Activated CD8-positive, alpha-beta T cell treated with anti-CD3 and anti-CD28 coated beads for 36 hours (primary cell): ENCODE results near the gene YWHAE. TPM values are rescaled to one million over a fixed set of nuclear protein-coding genes. Genes with fewer than 3 reads are reported as not detected.
A peak's percentile ranks its signal among the peaks of the same experiment; 100 is the strongest.

Experiments used
- ATAC-seq: fragments of 200-7000 bp; cut with Tn5 transposase; one replicate; pipeline ENCODE4 v1.10.0; 2021; ENCODE audit warnings: mild to moderate bottlenecking, moderate library complexity
- CTCF ChIA-PET: fragments of 350-600 bp; sonication (Branson Sonifier 250); formaldehyde crosslinking; loops from one replicate; lab custom pipeline; 2021; ENCODE audit warnings: antibody characterized with exemption; lab: Charles Lee
- POLR2A ChIA-PET: fragments of 350-600 bp; sonication (Branson Sonifier 250); formaldehyde crosslinking; loops from one replicate; lab custom pipeline; 2021; ENCODE audit warnings: antibody characterized with exemption; lab: Charles Lee
- DNase-seq: peaks from one replicate; pipeline ENCODE4 v3.0.0-alpha.2; 2020
- H3K27ac Mint-ChIP-seq: one replicate; pipeline ENCODE4 v1.8.0; 2021; ENCODE audit warnings: mild to moderate bottlenecking, mixed read lengths
- H3K27me3 Mint-ChIP-seq: one replicate; pipeline ENCODE4 v1.8.0; 2021; ENCODE audit warnings: mixed read lengths
- H3K36me3 Mint-ChIP-seq: one replicate; pipeline ENCODE4 v1.8.0; 2021; ENCODE audit warnings: low read depth, mixed read lengths
- H3K4me1 Mint-ChIP-seq: one replicate; pipeline ENCODE4 v1.8.0; 2021; ENCODE audit warnings: low read depth, mixed read lengths
- H3K4me3 Mint-ChIP-seq: one replicate; pipeline ENCODE4 v1.8.0; 2021; ENCODE audit warnings: mild to moderate bottlenecking, moderate library complexity, mixed read lengths
- H3K9me3 Mint-ChIP-seq: one replicate; pipeline ENCODE4 v1.8.0; 2021; ENCODE audit warnings: mixed read lengths
- CTCF ChIP-seq: fragments of 200-600 bp; IDR thresholded peaks from one replicate; pipeline ENCODE4 v1.8.0; 2022; ENCODE audit warnings: antibody characterized with exemption, mild to moderate bottlenecking
- intact Hi-C: fragments of 100-400 bp; cut with micrococcal nuclease; formaldehyde crosslinking; loops from one replicate; pipeline ENCODE4 v1.10.0; 2022
- total RNA-seq, 2 experiments: library from RNA; stranded (reverse); gene quantifications; one replicate each; pipeline ENCODE4 v1.2.3, GENCODE V29; 2021

The YWHAE gene
- total RNA-seq, 2 experiments from 2014 or later, result 425 to 440 TPM

GRCh38 chr17:1372618-1373017, 27.4 kb downstream of the YWHAE start:
- H3K4me1 Mint-ChIP-seq, result peaks cover 63% of the 10 kb centered on the region
- H3K27me3 Mint-ChIP-seq, result no peaks in the 10 kb centered on the region
- CTCF ChIA-PET, result interaction anchor here (0.9 to 1.9 kb wide), 6 partner anchors 10 to 257 kb away, joined by 3 to 6 read pairs (median 3); no protein-coding TSS in a partner anchor
- H3K4me3 Mint-ChIP-seq, result no peak overlapping the region
- peaks cover 31% of the 10 kb centered on the region for H3K36me3 Mint-ChIP-seq
- H3K27ac Mint-ChIP-seq, result peak overlapping the region; percentile 55
- H3K9me3 Mint-ChIP-seq, result no peaks in the 10 kb centered on the region
- intact Hi-C loops, result no loop called here
- no peak for TF ChIP-seq CTCF
- DNase-seq, result no peak
- ATAC-seq, result no peak
- POLR2A ChIA-PET, result interaction anchor here (1.0 to 2.7 kb wide), 5 partner anchors 10 to 28 kb away, joined by 5 to 9 read pairs (median 6); partner anchors contain the start of gene YWHAE

GRCh38 chr17:1371893-1372590, 28.0 kb downstream of the YWHAE start:
- ChIA-PET CTCF (interaction anchor here (0.8 to 1.9 kb wide), 8 partner anchors 10 to 258 kb away, joined by 3 to 6 read pairs (median 3); partner anchors contain the start of gene INPP5K), POLR2A (interaction anchor here (1.0 to 2.7 kb wide), 7 partner anchors 10 to 144 kb away, joined by 3 to 9 read pairs (median 5); partner anchors contain the start of genes INPP5K and YWHAE)
- H3K9me3 Mint-ChIP-seq, result no peaks in the 10 kb centered on the region
- TF ChIP-seq CTCF, result no peak
- intact Hi-C loops, result no loop called here
- no peak for ATAC-seq
- peaks cover 63% of the 10 kb centered on the region for H3K4me1 Mint-ChIP-seq
- H3K27ac Mint-ChIP-seq, result peak overlapping the region; percentile 55
- H3K36me3 Mint-ChIP-seq, result peaks cover 28% of the 10 kb centered on the region
- H3K4me3 Mint-ChIP-seq, result no peak overlapping the region
- no peak for DNase-seq
- H3K27me3 Mint-ChIP-seq, result no peaks in the 10 kb centered on the region

GRCh38 chr17:1368588-1368987, 31.4 kb downstream of the YWHAE start:
- intact Hi-C loops, result loop anchor here (5.0 kb wide), 1 partner anchor 149 kb away; the partner anchor contains the start of gene INPP5K
- H3K4me1 Mint-ChIP-seq, result peaks cover 50% of the 10 kb centered on the region

GRCh38 chr17:1367351-1367745, 32.7 kb downstream of the YWHAE start:
- no peak for ATAC-seq
- DNase-seq, result no peak
- intact Hi-C loops, result loop anchor here (5.0 kb wide), 1 partner anchor 150 kb away; the partner anchor contains the start of gene INPP5K
- Mint-ChIP-seq H3K27ac (peak overlapping the region; percentile 31), H3K4me1 (peaks cover 57% of the 10 kb centered on the region), H3K36me3 (peaks cover 30% of the 10 kb centered on the region), H3K4me3 (no peak overlapping the region), H3K27me3 (no peaks in the 10 kb centered on the region), H3K9me3 (no peaks in the 10 kb centered on the region)
- POLR2A ChIA-PET, result interaction anchor here (1.3 to 3.2 kb wide), 2 partner anchors 17 to 29 kb away, joined by 5 to 17 read pairs; no protein-coding TSS in a partner anchor
- CTCF ChIA-PET, result interaction anchor here (2.7 to 2.9 kb wide), 2 partner anchors 24 to 148 kb away, joined by 49 to 51 read pairs; partner anchors contain the start of gene INPP5K
- TF ChIP-seq CTCF, result no peak

More at GRCh38 chr17:1368588-1368987, 31.4 kb downstream of the YWHAE start:
- TF ChIP-seq CTCF, result no peak
- H3K9me3 Mint-ChIP-seq, result no peaks in the 10 kb centered on the region
- ChIA-PET POLR2A (interaction anchor here (0.8 to 1.0 kb wide), 2 partner anchors 11 to 28 kb away, joined by 3 read pairs; no protein-coding TSS in a partner anchor), CTCF (interaction anchor here (0.7 to 1.0 kb wide), 2 partner anchors 8 to 85 kb away, joined by 3 read pairs; no protein-coding TSS in a partner anchor)
- no peaks in the 10 kb centered on the region for H3K27me3 Mint-ChIP-seq
- DNase-seq, result no peak
- ATAC-seq, result no peak
- no peak overlapping the region for H3K4me3 Mint-ChIP-seq
- H3K36me3 Mint-ChIP-seq, result peaks cover 29% of the 10 kb centered on the region
- no peak overlapping the region for H3K27ac Mint-ChIP-seq
